ENCODE results near the gene GADD45GIP1.
"Not testable (repeated sequence)": the region's sequence is repeated elsewhere in the genome, so short reads cannot be mapped to it uniquely, and the experiment has no call there.

DNA sequence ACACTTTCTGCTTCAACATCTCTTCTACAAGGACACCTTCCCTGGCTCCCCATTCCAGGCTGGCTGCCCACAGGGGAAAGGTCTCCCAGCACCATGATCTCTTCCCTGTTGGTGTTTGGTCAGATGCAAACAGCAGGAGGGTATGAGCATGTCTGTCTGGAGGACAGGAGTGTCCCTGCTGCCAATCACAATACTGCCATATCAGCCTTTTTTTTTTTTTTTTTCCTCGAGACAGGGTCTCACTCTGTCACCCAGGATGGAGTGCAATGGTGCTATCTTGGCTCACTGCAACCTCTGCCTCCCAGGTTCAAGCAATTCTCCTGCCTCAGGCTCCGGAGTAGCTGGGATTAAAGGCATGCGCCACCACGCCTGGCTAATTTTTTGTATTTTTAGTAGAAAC lies 41.2 kb downstream of the GADD45GIP1 start:
- TF ChIP-seq POLR2A (IDR thresholded peaks at IDR 0.05); POLR2AphosphoS5 (IDR thresholded peaks at IDR 0.05); EP300 (IDR thresholded peaks at IDR 0.05; ENCODE audit: low read depth): not testable (repeated sequence)
- TF ChIP-seq, protein P1, sequence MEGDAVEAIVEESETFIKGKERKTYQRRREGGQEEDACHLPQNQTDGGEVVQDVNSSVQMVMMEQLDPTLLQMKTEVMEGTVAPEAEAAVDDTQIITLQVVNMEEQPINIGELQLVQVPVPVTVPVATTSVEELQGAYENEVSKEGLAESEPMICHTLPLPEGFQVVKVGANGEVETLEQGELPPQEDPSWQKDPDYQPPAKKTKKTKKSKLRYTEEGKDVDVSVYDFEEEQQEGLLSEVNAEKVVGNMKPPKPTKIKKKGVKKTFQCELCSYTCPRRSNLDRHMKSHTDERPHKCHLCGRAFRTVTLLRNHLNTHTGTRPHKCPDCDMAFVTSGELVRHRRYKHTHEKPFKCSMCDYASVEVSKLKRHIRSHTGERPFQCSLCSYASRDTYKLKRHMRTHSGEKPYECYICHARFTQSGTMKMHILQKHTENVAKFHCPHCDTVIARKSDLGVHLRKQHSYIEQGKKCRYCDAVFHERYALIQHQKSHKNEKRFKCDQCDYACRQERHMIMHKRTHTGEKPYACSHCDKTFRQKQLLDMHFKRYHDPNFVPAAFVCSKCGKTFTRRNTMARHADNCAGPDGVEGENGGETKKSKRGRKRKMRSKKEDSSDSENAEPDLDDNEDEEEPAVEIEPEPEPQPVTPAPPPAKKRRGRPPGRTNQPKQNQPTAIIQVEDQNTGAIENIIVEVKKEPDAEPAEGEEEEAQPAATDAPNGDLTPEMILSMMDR (IDR thresholded peaks at IDR 0.05) = not testable (repeated sequence)
